HG02623 (cell line): ENCODE measurements around the gene SMIM8.
"Not testable (repeated sequence)": the region's sequence is repeated elsewhere in the genome, so short reads cannot be mapped to it uniquely, and the experiment has no call there.

ENCODE experiments used
- ATAC-seq: cut with Tn5 transposase; IDR thresholded peaks from one replicate; pipeline ENCODE4 v1.9.1; 2021; ENCODE audit warnings: moderate library complexity; ENCODE audit not compliant: unreplicated experiment

SMIM8 gene

GRCh38 chr6:87322304-87323212, at the start of gene SMIM8:
SMIM8 (plus strand) TSS chr6:87322588; CDS start chr6:87337032, 14,444 bp downstream.
- ATAC-seq = peak; percentile 100

GRCh38 chr6:87274660-87275274, 47.6 kb upstream of the SMIM8 start:
- no peak for ATAC-seq

- ATAC-seq = no peak
Measured at GRCh38 chr6:87276624-87277023, 45.8 kb upstream of the SMIM8 start.

- no peak for ATAC-seq
Measured at GRCh38 chr6:87277123-87277522, 45.3 kb upstream of the SMIM8 start.

- no peak for ATAC-seq
Measured at GRCh38 chr6:87279196-87279595, 43.2 kb upstream of the SMIM8 start.

GRCh38 chr6:87281426-87281825, 41.0 kb upstream of the SMIM8 start:
- ATAC-seq = no peak

- no peak for ATAC-seq
Measured at GRCh38 chr6:87282743-87283142, 39.6 kb upstream of the SMIM8 start.

GRCh38 chr6:87283461-87283860, 38.9 kb upstream of the SMIM8 start:
- no peak for ATAC-seq

- ATAC-seq = no peak
Measured at GRCh38 chr6:87287251-87287650, 35.1 kb upstream of the SMIM8 start.

- ATAC-seq = no peak
Measured at GRCh38 chr6:87289571-87289970, 32.8 kb upstream of the SMIM8 start.

- ATAC-seq = no peak
Measured at GRCh38 chr6:87291883-87292282, 30.5 kb upstream of the SMIM8 start.

GRCh38 chr6:87293526-87293925, 28.9 kb upstream of the SMIM8 start:
- no peak for ATAC-seq

GRCh38 chr6:87297119-87297518, 25.3 kb upstream of the SMIM8 start:
- ATAC-seq = no peak

GRCh38 chr6:87301277-87301676, 21.1 kb upstream of the SMIM8 start:
- ATAC-seq = not testable (repeated sequence)

- ATAC-seq = no peak
Measured at GRCh38 chr6:87308970-87309369, 13.4 kb upstream of the SMIM8 start.

- no peak for ATAC-seq
Measured at GRCh38 chr6:87312860-87313259, 9.5 kb upstream of the SMIM8 start.

- ATAC-seq = no peak
Measured at GRCh38 chr6:87315071-87315470, 7.3 kb upstream of the SMIM8 start.

GRCh38 chr6:87319271-87319987, 3.0 kb upstream of the SMIM8 start:
- no peak for ATAC-seq

- ATAC-seq = not testable (repeated sequence)
Measured at GRCh38 chr6:87323880-87324279, 1.5 kb downstream of the SMIM8 start.

- ATAC-seq = no peak
Measured at GRCh38 chr6:87330961-87331360, 8.6 kb downstream of the SMIM8 start.

- no peak for ATAC-seq
Measured at GRCh38 chr6:87333033-87333432, 10.6 kb downstream of the SMIM8 start.
